ENCODE results near the gene C4BPA.
A peak's percentile ranks its signal among the peaks of the same experiment; 100 is the strongest.

The C4BPA gene

DNA sequence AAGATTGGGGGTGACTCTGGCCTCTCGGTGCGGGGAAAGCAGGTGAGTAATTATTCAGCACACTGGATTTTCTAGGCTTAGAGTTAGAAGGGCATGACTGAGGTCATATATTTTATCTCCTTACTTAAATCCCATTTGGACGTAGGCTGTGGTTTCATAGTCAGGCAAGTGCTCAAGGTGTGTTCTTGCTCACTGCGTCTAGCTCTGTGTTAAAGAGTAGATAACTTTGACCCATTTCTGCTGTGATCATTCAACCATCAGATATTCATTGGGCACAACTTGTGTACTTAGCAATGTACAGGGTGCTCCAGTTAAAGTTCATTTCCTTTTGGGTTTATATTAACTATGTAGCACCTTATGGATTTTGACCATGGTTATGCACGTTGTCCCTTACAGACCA is 36.4 kb upstream of the C4BPA start:
- no peak overlapping the region for H4K12ac ChIP-seq (ENCODE audit: low read depth, low read length)
- H3K79me2 ChIP-seq (ENCODE audit: control insufficient read depth, insufficient read depth, low read length, poor library complexity): no peaks in the 10 kb centered on the region
- H3K9ac ChIP-seq (ENCODE audit: low read length): peak overlapping the region; percentile 59
- no peak overlapping the region for H2AFZ ChIP-seq (ENCODE audit: insufficient read depth, low read length, poor library complexity)
- no peak overlapping the region for H3K18ac ChIP-seq (ENCODE audit: low read length)
- no peak overlapping the region for H3K4me2 ChIP-seq (ENCODE audit: low read length)
- DNase-seq: no peak
- no peak overlapping the region for H3K14ac ChIP-seq (ENCODE audit: low read length)
- no peak overlapping the region for H3K4ac ChIP-seq (ENCODE audit: low read depth, low read length)
- H2AK5ac ChIP-seq (ENCODE audit: low read length): no peak overlapping the region
- WGBS (ENCODE audit: extremely low coverage, insufficient coverage, insufficient read length): no CpG with 5 or more reads among the region's 5 CpGs
- no peak overlapping the region for H3K4me3 ChIP-seq (ENCODE audit: low read depth, low read length)
- H2BK5ac ChIP-seq (ENCODE audit: low read depth, low read length, poor library complexity): no peak overlapping the region
- no peaks in the 10 kb centered on the region for H3K4me1 ChIP-seq (ENCODE audit: control insufficient read depth in 1 of 2, insufficient read depth in 2 of 2, low read length in 2 of 2)
- H3K27ac ChIP-seq (ENCODE audit: low read depth, low read length): no peak overlapping the region
- no peak overlapping the region for H3K23ac ChIP-seq (ENCODE audit: low read length)
- no peak overlapping the region for H4K91ac ChIP-seq (ENCODE audit: low read depth, low read length)
- no peak overlapping the region for H2BK12ac ChIP-seq (ENCODE audit: low read length)
- H4K8ac ChIP-seq (ENCODE audit: low read depth, low read length): no peak overlapping the region
- H3K27me3 ChIP-seq (ENCODE audit: insufficient read depth, low read length): no peaks in the 10 kb centered on the region
- peaks cover 23 to 29% of the 10 kb centered on the region in 2 experiments for H3K36me3 ChIP-seq (ENCODE audit: control insufficient read depth in 1 of 2, insufficient read depth in 2 of 2, low read length in 2 of 2)
- H3K9me3 ChIP-seq (ENCODE audit: insufficient read depth, low read depth, low read length): no peaks in the 10 kb centered on the region
- no peak overlapping the region for H2BK120ac ChIP-seq (ENCODE audit: insufficient read depth, low read length, poor library complexity)
- no peaks in the 10 kb centered on the region for H3K79me1 ChIP-seq (ENCODE audit: low read length)

DNA sequence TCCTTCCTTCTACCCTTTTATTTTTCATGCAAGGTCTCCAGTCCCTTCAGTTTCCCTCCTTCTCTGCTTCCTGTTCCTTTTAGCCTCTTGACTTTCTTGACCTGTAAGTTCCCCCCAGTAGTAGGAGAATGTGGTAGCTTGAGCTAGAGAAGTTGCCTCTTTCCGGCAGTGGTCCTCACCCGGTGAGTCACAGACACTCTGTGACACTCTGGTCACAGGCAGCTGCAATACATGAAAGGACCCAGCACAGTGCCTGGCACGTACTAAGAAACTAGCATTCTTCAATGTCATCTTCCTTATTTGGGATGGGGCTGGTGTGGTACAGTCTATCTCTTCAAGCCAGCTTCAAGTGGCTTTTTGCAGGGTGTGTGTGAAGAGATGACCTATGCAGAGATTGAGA is 35.0 kb upstream of the C4BPA start:
- H2BK5ac ChIP-seq (ENCODE audit: low read depth, low read length, poor library complexity): no peak overlapping the region
- H3K9ac ChIP-seq (ENCODE audit: low read length): no peak overlapping the region
- no peak overlapping the region for H3K23ac ChIP-seq (ENCODE audit: low read length)
- H3K14ac ChIP-seq (ENCODE audit: low read length): no peak overlapping the region
- H4K8ac ChIP-seq (ENCODE audit: low read depth, low read length): no peak overlapping the region
- H3K4ac ChIP-seq (ENCODE audit: low read depth, low read length): no peak overlapping the region
- H3K79me2 ChIP-seq (ENCODE audit: control insufficient read depth, insufficient read depth, low read length, poor library complexity): no peaks in the 10 kb centered on the region
- no peak overlapping the region for H3K18ac ChIP-seq (ENCODE audit: low read length)
- H2AFZ ChIP-seq (ENCODE audit: insufficient read depth, low read length, poor library complexity): no peak overlapping the region
- no peak overlapping the region for H3K27ac ChIP-seq (ENCODE audit: low read depth, low read length)
- no peak overlapping the region for H4K12ac ChIP-seq (ENCODE audit: low read depth, low read length)
- H3K4me1 ChIP-seq (ENCODE audit: control insufficient read depth in 1 of 2, insufficient read depth in 2 of 2, low read length in 2 of 2): no peaks in the 10 kb centered on the region
- WGBS (ENCODE audit: extremely low coverage, insufficient coverage, insufficient read length): no CpG with 5 or more reads among the region's 3 CpGs
- no peak overlapping the region for H2BK120ac ChIP-seq (ENCODE audit: insufficient read depth, low read length, poor library complexity)
- DNase-seq: no peak
- no peak overlapping the region for H2BK12ac ChIP-seq (ENCODE audit: low read length)
- H3K9me3 ChIP-seq (ENCODE audit: insufficient read depth, low read depth, low read length): no peaks in the 10 kb centered on the region
- peaks cover 19 to 20% of the 10 kb centered on the region in 2 experiments for H3K36me3 ChIP-seq (ENCODE audit: control insufficient read depth in 1 of 2, insufficient read depth in 2 of 2, low read length in 2 of 2)
- H2AK5ac ChIP-seq (ENCODE audit: low read length): no peak overlapping the region
- H3K4me2 ChIP-seq (ENCODE audit: low read length): no peak overlapping the region
- no peaks in the 10 kb centered on the region for H3K27me3 ChIP-seq (ENCODE audit: insufficient read depth, low read length)
- no peak overlapping the region for H4K91ac ChIP-seq (ENCODE audit: low read depth, low read length)
- H3K79me1 ChIP-seq (ENCODE audit: low read length): no peaks in the 10 kb centered on the region
- H3K4me3 ChIP-seq (ENCODE audit: low read depth, low read length): no peak overlapping the region

DNA sequence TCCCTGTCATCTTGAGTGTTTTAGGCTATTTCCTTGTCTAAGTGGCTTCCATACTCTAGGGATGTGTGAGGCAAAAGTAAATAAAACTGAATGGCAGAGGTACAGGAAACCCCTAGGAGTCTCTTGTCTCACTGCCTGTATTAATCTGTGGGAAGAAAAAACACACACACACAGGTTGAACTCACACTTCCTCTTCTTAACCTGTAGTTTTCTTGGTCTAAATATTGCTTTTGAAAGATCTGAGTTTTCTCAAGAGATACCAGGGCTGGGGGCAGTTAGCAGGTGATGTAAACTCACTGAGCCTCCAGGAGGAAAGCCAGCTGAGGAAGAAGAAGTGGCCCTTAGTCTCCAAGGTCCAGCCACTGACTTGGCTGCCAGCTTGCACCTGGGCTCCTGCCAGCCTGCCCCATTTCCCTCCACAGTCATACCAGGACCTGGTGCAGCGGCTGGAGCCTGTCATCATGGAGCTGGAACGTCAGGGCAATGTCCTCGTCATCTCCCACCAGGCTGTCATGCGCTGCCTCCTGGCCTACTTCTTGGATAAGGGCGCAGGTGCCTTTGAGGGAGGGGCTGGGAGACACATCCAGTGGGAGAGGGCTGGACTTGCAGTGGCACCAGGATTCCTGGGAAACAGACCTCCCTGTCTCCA is 34.1 kb upstream of the C4BPA start:
- Histone ChIP-seq H4K12ac (ENCODE audit: low read depth, low read length) (no peak overlapping the region), H3K79me2 (ENCODE audit: control insufficient read depth, insufficient read depth, low read length, poor library complexity) (no peaks in the 10 kb centered on the region), H2BK12ac (ENCODE audit: low read length) (no peak overlapping the region), H3K36me3 (ENCODE audit: control insufficient read depth in 1 of 2, insufficient read depth in 2 of 2, low read length in 2 of 2) (peaks cover 15 to 18% of the 10 kb centered on the region in 2 experiments), H3K27me3 (ENCODE audit: insufficient read depth, low read length) (no peaks in the 10 kb centered on the region), H3K14ac (ENCODE audit: low read length) (no peak overlapping the region), H3K79me1 (ENCODE audit: low read length) (no peaks in the 10 kb centered on the region), H2AK5ac (ENCODE audit: low read length) (no peak overlapping the region), H3K4me1 (ENCODE audit: control insufficient read depth in 1 of 2, insufficient read depth in 2 of 2, low read length in 2 of 2) (no peaks in the 10 kb centered on the region), H3K23ac (ENCODE audit: low read length) (no peak overlapping the region), H2BK5ac (ENCODE audit: low read depth, low read length, poor library complexity) (no peak overlapping the region), H2AFZ (ENCODE audit: insufficient read depth, low read length, poor library complexity) (no peak overlapping the region), H3K9ac (ENCODE audit: low read length) (no peak overlapping the region), H4K8ac (ENCODE audit: low read depth, low read length) (no peak overlapping the region), H3K27ac (ENCODE audit: low read depth, low read length) (no peak overlapping the region), H4K91ac (ENCODE audit: low read depth, low read length) (no peak overlapping the region), H3K4me3 (ENCODE audit: low read depth, low read length) (no peak overlapping the region), H2BK120ac (ENCODE audit: insufficient read depth, low read length, poor library complexity) (no peak overlapping the region), H3K18ac (ENCODE audit: low read length) (no peak overlapping the region), H3K4me2 (ENCODE audit: low read length) (no peak overlapping the region), H3K9me3 (ENCODE audit: insufficient read depth, low read depth, low read length) (no peaks in the 10 kb centered on the region), H3K4ac (ENCODE audit: low read depth, low read length) (no peak overlapping the region)
- no peak for DNase-seq
- no CpG with 5 or more reads among the region's 5 CpGs for WGBS (ENCODE audit: extremely low coverage, insufficient coverage, insufficient read length)

DNA sequence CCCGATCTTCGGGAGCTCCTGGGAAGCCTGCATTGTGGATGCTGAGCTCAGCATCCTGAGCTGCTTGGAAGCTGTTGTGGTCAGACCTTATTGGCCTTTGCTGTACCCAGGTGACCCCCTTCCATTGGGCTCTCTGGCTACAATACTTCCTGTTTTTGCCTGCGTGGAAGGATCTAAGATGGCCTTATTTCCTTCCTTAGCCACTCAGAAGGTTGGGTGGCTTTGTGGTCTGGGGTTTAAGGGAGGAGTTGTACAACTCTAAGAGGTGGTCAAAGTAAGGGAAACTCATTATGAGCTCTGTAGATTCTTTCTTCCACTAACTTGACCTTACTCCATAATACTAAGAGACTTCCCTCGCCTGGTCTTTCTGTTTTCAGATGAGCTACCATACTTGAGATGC is 33.2 kb upstream of the C4BPA start:
- no peak overlapping the region for H3K14ac ChIP-seq (ENCODE audit: low read length)
- H3K9me3 ChIP-seq (ENCODE audit: insufficient read depth, low read depth, low read length): no peaks in the 10 kb centered on the region
- H2BK5ac ChIP-seq (ENCODE audit: low read depth, low read length, poor library complexity): no peak overlapping the region

More for the DNA sequence above, 33.2 kb upstream of the C4BPA start:
- DNase-seq: no peak
- no peaks in the 10 kb centered on the region for H3K79me2 ChIP-seq (ENCODE audit: control insufficient read depth, insufficient read depth, low read length, poor library complexity)
- no peak overlapping the region for H3K9ac ChIP-seq (ENCODE audit: low read length)
- H2AFZ ChIP-seq (ENCODE audit: insufficient read depth, low read length, poor library complexity): no peak overlapping the region
- peaks cover 15 to 18% of the 10 kb centered on the region in 2 experiments for H3K36me3 ChIP-seq (ENCODE audit: control insufficient read depth in 1 of 2, insufficient read depth in 2 of 2, low read length in 2 of 2)
- H3K4me3 ChIP-seq (ENCODE audit: low read depth, low read length): no peak overlapping the region
- H2BK120ac ChIP-seq (ENCODE audit: insufficient read depth, low read length, poor library complexity): no peak overlapping the region
- H2AK5ac ChIP-seq (ENCODE audit: low read length): no peak overlapping the region
- no peak overlapping the region for H3K18ac ChIP-seq (ENCODE audit: low read length)
- H3K4me1 ChIP-seq (ENCODE audit: control insufficient read depth in 1 of 2, insufficient read depth in 2 of 2, low read length in 2 of 2): no peaks in the 10 kb centered on the region
- H4K91ac ChIP-seq (ENCODE audit: low read depth, low read length): no peak overlapping the region
- H3K4ac ChIP-seq (ENCODE audit: low read depth, low read length): no peak overlapping the region
- H2BK12ac ChIP-seq (ENCODE audit: low read length): no peak overlapping the region
- no peak overlapping the region for H3K27ac ChIP-seq (ENCODE audit: low read depth, low read length)
- H3K4me2 ChIP-seq (ENCODE audit: low read length): no peak overlapping the region
- no peak overlapping the region for H3K23ac ChIP-seq (ENCODE audit: low read length)
- H4K12ac ChIP-seq (ENCODE audit: low read depth, low read length): no peak overlapping the region
- WGBS (ENCODE audit: extremely low coverage, insufficient coverage, insufficient read length): no CpG with 5 or more reads among the region's 4 CpGs
- H3K79me1 ChIP-seq (ENCODE audit: low read length): no peaks in the 10 kb centered on the region
- H4K8ac ChIP-seq (ENCODE audit: low read depth, low read length): no peak overlapping the region
- no peaks in the 10 kb centered on the region for H3K27me3 ChIP-seq (ENCODE audit: insufficient read depth, low read length)

All from trophoblast cell (in vitro differentiated cells and primary cell).